ENCODE data around the gene MYL6.

Gene MYL6

DNA sequence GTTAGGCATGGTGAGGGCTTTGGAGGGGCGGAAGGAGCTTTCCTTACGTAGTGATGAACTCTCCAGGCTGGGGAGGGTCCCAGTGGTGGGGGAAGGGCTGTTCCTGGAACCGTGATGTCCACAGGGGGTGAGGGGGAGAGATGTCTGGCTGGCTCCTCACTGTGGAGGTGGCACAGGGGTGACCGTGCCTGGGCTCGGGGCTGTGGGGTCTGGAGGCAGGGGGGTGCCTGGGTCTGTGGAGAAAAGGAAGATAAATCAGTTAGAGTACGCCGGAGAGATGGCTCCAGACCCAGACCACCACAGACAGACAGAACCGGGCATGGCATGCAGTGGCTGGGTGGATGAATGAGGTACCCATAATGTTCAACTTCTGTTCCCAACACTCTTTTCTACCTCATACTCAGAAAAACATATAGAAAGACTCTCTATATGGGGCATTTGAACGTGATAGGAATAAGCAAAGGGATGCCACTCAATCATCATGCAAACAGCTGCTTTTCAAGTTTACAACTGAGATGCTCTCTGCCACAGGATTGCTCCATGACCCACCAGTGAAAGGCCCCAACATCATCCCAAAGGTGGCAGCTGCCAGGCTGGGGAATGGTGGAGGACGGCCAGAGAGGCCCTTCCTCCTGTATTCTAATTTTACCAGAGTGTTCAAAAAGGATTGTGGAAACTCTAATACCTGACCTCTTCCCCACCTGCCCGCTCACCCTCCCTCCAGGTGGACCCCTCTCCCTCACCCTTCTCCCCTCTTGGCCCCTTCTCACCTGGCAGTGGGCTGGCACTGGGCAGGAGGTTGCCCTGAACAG, 5.6 kb downstream of the MYL6 start:
- no peak for DNase-seq (ENCODE audit: extremely low spot score)
- TF ChIP-seq CTCF (IDR thresholded peaks at IDR 0.05; ENCODE audit: control extremely low read depth, extremely low read depth, low read depth, missing control alignments) = no peak
- ChIA-PET CTCF (interaction anchor here (1.0 to 7.0 kb wide), 8 partner anchors 11 to 58 kb away, joined by 3 to 47 read pairs (median 12); partner anchors contain the start of genes ESYT1, RNF41, SMARCC2 and ZC3H10), POLR2A (interaction anchor here (2.9 kb wide), 1 partner anchor 36 kb away, joined by 15 read pairs; the partner anchor contains the start of gene ESYT1)

DNA sequence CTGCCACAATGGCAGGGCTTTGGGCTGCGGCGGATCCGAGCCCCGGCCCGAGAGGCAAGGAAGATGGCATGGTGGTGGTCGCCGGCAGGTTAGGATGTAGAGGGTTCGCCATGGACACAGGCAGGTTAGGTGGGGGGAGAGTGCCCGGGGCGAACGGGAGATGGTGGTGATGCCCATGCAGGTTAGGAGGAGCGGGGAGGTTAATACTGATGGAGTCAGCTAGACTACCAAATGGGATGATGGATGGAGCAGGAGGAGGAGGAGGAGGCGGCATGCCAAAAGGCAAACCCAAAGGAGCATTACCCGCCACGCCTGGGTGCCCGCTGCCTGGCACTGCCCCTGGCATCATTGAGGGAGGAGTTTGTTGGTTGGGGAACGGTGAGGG, 6.2 kb downstream of the MYL6 start:
- no peak for DNase-seq (ENCODE audit: extremely low spot score)
- CTCF ChIA-PET = interaction anchor here (1.0 to 7.0 kb wide), 4 partner anchors 15 to 169 kb away, joined by 3 to 47 read pairs (median 12); partner anchors contain the start of genes SMARCC2 and ZC3H10
- POLR2A ChIA-PET = interaction anchor here (1.8 kb wide), 1 partner anchor 11 kb away, joined by 6 read pairs; no protein-coding TSS in a partner anchor
- TF ChIP-seq CTCF (IDR thresholded peaks at IDR 0.05; ENCODE audit: control extremely low read depth, extremely low read depth, low read depth, missing control alignments) = no peak

- ChIA-PET CTCF (interaction anchor here (1.0 to 7.0 kb wide), 3 partner anchors 14 to 170 kb away, joined by 3 to 47 read pairs (median 5); partner anchors contain the start of gene SMARCC2), POLR2A (interaction anchor here (0.7 to 1.8 kb wide), 3 partner anchors 10 to 260 kb away, joined by 3 to 6 read pairs (median 4); partner anchors contain the start of gene SMARCC2)
- no peak for DNase-seq (ENCODE audit: extremely low spot score)
- TF ChIP-seq CTCF (IDR thresholded peaks at IDR 0.05; ENCODE audit: control extremely low read depth, extremely low read depth, low read depth, missing control alignments) = no peak
Observed at GRCh38 chr12:56165369-56165768, 7.2 kb downstream of the MYL6 start.

DNA sequence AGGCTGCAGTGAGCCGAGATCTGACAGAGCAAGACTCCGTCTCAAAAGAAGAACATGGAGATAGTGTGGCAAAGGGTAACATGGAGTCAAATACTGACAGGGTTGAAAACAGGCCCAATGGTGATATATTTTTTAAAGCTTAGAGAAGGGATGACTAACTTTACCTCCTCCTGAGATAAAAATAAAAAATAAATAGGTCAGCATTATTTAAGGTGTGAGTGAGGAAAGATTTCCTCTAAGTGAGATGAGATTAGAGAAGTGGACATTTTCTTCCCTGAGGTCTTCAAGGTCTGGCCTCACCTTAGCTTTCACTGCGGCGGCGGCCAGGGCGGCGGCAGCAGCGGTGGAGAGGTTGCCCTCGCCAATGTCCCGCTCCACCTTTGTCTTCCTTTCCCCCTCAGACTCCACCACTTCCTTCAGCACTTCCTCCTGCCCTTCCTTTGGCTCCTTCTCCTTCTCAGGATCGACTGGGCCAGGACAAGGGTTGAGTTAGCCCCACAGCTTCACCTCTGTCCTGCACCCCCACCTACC, 11.1 kb downstream of the MYL6 start:
- CTCF ChIA-PET = interaction anchor here (1.0 to 1.2 kb wide), 2 partner anchors 20 to 43 kb away, joined by 3 read pairs; partner anchors contain the start of gene SMARCC2
- DNase-seq (ENCODE audit: extremely low spot score) = no peak
- TF ChIP-seq CTCF (IDR thresholded peaks at IDR 0.05; ENCODE audit: control extremely low read depth, extremely low read depth, low read depth, missing control alignments) = no peak
- POLR2A ChIA-PET = interaction anchor here (0.6 kb wide), 1 partner anchor 42 kb away, joined by 3 read pairs; no protein-coding TSS in a partner anchor

DNA sequence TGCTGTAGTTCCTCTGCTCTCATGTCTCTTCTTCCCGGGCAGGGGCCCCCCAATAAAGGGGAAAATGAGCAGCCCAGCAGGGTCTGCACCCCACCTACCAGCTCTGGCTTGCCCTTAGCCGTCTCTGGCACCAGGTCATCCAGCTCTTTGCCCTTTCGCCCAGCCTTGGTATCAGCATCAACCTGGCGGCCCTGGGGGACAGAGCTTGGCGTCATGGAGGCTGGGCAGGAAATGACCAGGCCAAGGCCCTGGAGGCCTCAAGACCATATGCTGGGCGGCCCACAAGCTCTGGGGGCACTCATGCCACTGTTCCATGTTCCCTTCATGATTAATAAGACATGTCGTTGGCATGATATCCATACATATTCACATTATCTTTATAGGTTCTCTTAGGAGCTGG, 14.7 kb downstream of the MYL6 start:
- DNase-seq (ENCODE audit: extremely low spot score) = no peak
- TF ChIP-seq CTCF (IDR thresholded peaks at IDR 0.05; ENCODE audit: control extremely low read depth, extremely low read depth, low read depth, missing control alignments) = no peak
- CTCF ChIA-PET = interaction anchor here (1.9 to 11.9 kb wide), 2 partner anchors 17 to 46 kb away, joined by 4 to 96 read pairs; partner anchors contain the start of gene SMARCC2
- POLR2A ChIA-PET = interaction anchor here (0.7 to 1.3 kb wide), 2 partner anchors 10 to 11 kb away, joined by 3 to 4 read pairs; no protein-coding TSS in a partner anchor

GRCh38 chr12:56178347-56178746, 20.2 kb downstream of the MYL6 start:
- ChIA-PET POLR2A (no interaction called here), CTCF (interaction anchor here (1.2 to 11.9 kb wide), 6 partner anchors 11 to 60 kb away, joined by 3 to 96 read pairs (median 4); partner anchors contain the start of genes ESYT1, SMARCC2 and ZC3H10)
- TF ChIP-seq CTCF (IDR thresholded peaks at IDR 0.05; ENCODE audit: control extremely low read depth, extremely low read depth, low read depth, missing control alignments) = no peak
- no peak for DNase-seq (ENCODE audit: extremely low spot score)
